RPMI7951 (cell line): ENCODE results near the gene SEC16A. TPM values are rescaled to one million over a fixed set of nuclear protein-coding genes. Genes with fewer than 3 reads are reported as not detected.

Experiments used
- DNase-seq: peaks from one replicate; pipeline ENCODE4 v3.0.0-alpha.2; 2012; ENCODE audit warnings: low read depth
- total RNA-seq: library from RNA; depleted of rRNA; stranded (reverse); fragments of >200 nt; shearing (Covaris generic); gene quantifications from 2 replicates; pipeline ENCODE4 v1.2.3, GENCODE V29; 2014; rRNA removed

The SEC16A gene
- total RNA-seq, 1 experiment from 2014 or later = 14.5 TPM

DNA sequence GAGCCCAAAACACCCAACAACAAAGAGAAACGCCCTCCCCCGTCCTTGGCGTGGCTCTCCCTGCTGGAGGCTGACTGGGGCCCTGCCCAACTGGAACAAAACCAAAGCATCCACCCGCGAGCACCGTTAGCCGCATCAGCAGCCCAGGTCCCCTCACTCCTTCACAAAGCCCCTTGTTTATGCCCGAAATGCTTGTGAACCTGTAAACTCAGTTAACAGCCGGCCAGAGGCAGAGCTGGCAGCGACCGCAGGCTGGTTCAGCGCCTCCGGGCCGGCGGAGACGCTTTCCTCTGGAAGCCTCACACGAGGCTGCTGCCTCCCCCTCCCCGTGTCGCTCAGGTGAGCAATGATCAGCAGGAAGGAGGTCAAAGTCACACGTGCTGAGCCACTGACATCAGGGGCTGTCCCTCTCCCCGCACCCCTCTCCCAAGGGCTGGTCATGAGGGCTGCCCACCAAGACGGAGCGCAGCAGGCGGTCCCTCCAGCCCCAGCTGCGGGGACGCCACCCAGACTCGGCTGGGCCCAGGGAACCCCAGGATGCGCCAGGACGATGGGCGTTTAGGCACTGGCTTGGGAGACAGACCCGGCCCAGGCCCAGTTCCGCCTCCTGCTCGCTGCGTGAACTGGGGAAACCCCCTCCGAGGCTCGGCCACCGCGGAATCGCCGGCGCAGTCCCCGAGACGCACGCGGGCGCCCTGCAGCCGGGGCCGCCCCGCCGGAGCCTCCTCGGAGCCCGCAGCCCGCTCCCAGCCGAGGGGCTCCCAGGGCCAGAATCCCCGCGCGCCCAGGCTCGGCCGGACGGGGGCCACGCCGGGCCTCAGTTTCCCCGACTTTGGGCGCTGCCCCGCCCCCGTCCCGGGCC is 83.4 kb downstream of the SEC16A start:
- DNase-seq = no peak

GRCh38 chr9:136398286-136398685 is 84.6 kb downstream of the SEC16A start:
- DNase-seq = no peak

DNA sequence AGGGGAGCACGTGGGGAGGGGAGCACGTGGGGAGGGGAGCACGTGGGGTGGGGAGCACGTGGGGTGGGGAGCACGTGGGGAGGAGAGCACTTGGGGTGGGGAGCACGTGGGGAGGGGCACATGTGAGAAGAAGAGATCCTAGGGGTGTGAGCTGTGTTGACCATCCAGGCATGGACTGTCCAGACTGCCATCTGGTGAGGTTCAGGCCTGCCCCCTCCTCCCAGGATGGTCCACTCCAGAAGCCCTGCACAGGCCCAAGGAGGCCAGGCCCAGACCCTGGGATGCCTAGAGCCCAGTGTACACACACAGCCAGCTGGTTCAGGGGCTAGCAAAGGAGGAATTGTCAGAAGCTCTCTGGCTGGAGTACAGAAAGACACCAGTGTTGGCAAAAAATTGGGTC is 85.2 kb downstream of the SEC16A start:
- DNase-seq = no peak

DNA sequence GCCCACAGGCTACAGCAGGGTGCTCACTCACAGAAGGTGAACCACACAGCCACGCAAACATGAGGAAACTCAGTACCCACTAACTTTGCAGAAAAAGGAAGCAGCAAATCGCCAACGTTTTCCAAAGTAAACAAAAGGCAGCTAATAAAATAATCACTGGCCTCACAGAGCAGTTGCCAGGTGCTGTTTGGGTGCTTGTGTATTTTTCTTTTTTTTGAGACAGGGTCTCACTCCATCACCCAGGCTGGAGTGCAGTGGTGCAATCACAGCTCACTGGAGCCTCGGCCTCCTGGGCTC is 86.7 kb downstream of the SEC16A start:
- DNase-seq = no peak

DNA sequence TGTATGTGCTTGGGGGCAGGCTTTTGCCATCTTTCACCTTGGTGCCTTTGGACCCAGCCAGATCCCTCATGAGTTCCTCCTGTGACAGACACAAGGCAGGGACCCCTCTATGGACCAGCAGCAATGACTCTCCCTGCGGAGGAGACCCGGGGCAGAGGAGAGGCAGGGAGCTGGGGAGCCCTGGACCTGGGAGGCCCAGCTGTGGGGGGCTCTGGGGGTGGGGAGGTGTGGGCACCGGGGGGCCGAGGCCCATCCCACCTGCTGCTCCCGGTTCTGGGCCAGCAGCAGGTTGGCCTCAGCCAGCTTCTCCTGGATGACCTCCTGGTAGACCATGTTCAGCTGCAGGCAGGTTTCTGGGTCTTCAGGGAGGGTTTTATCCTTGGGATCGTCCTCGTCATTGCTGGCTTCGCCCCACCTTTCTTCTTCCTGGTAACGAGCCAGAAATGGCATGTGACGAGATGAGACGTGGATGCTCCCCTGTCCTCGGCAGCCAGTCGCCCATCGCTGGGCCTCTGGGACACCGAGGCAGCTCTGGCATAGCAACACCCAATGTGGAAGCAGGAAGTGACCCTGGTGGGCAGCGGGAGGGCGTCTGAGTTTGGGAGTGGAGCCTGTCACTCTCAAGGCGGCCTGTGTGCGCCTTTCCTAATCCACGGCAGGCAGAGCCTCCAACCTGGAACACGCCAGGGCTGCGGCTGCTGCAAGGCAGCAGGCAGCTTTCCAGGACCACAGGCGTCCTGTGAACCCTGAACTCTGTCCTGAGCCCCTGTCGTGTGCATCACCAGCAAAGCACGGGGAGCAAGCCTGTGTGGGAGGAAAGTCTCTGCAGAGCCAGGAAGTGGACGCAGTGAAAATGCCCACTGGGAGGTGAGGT is 87.3 kb downstream of the SEC16A start:
- DNase-seq = no peak

DNA sequence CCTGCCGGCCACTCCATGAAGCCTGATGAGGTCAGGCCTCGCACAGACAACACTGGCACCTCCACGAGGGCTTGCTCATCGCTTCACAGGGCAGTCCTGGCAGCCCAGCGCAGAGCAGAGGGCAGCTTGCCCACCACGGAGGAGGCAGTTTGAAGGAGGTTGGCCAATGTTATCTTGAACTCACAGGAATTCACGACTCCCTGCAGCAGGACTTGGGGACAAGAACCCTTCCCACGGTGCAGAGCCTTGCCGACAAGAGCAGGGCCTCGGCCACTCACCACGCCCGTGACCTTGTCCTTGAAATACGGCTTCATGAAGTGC is 87.9 kb downstream of the SEC16A start:
- DNase-seq = no peak

DNA sequence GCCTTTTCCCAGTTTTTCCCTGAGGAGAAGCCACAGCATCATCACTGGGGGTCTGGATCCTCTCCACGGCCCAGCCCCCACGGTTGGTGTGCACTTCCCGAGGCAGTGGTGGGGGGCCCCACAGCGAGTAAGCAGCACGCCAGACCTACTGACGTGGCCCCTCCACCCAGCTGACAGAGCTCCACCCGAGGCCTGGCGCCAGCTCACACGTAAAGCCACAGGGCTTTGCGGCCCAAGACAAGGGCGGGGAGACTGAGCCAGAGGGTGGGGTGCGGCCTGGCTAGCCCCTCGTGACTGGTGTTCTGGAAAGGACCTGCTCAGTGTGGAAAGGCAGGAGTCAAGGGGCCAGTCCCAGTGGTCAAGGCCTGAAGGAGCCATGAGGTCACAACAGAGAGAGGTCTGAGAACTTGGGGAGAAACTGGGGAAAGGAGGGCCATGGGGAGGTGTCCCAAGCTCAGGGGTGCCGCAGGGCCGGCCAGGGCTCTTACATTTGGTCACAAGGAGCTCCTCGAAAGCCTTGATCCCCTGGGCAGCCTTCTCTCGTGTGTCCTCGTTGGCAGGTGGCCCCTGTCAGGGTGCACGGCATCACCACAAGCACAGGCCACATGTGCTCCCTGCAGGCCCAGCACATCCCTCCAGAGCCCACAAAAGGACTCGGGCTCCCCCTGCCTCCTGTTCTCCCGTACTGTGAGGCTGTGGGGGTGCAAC is 88.4 kb downstream of the SEC16A start:
- no peak for DNase-seq

- DNase-seq = no peak
These were observed 89.3 kb downstream of the SEC16A start for GRCh38 chr9:136393531-136393930.

DNA sequence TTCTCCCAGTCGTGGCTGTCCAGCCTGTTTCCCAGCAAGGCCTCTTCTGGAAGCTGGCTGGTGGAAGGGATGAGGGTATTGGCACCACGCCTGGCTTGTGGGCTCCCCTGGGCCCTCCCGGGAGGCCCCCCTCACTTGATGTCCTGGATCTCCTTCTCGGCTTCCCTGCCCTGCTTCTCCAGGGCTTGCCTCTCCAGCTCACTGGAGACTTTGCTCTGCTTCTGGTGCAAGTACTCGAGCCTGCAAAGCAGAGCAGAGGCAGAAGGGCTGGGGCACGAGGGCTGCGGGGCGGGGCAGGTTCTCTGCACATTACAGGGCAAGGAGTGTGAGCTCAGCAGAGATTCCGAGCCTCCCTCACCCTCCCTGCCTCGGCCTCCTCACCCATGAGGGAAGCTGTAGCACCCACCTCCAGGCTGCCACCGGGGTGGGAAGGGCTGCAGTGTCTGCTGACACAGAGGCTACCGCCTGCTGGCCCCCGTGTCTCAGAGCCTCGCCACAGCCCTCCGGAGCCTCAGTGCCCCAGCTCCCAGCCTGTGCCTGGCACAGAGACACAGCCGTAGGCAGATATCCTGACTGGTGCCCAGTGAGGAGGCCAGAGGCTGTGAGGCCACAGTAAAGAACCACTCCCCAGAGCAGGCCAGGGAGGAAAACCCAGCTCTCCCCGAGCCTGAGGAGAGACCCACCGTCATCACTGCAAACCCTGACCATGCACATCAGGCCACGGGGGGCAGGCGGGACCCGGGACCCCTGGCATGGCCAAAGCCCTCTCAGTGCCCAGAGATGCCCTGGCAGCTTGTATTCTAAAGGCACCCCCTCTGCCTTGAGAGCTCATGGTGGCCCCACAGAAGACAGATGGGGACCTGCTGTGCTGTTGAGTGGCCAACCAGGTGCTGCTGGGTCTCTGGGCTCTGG is 90.0 kb downstream of the SEC16A start:
- no peak for DNase-seq

GRCh38 chr9:136391737-136392537 is 90.9 kb downstream of the SEC16A start:
- no peak for DNase-seq

Other genes starting within 250 kb of the SEC16A start
- 9.1 and 9.9 TPM in 2 replicates for gene QSOX2, start 237.2 kb downstream of the SEC16A start, total RNA-seq
- not detected in 2 replicates for gene CCDC187, start 178.9 kb downstream of the SEC16A start, total RNA-seq
- 6.3 and 6.6 TPM in 2 replicates for gene GPSM1, start 155.5 kb downstream of the SEC16A start, total RNA-seq
- 15.3 and 17.1 TPM in 2 replicates for gene DNLZ, start 119.3 kb downstream of the SEC16A start, total RNA-seq
- 0.68 TPM in 1 of 2 replicates, not detected in the other for gene CARD9, start 109.4 kb downstream of the SEC16A start, total RNA-seq
- gene SNAPC4, start 82.9 kb downstream of the SEC16A start, total RNA-seq = 4.6 and 4.9 TPM in 2 replicates
- 20.9 and 32.3 TPM in 2 replicates for gene ENTR1, start 72.4 kb downstream of the SEC16A start, total RNA-seq
- gene PMPCA, start 72.4 kb downstream of the SEC16A start, total RNA-seq = 23.6 and 29.9 TPM in 2 replicates
- gene INPP5E, start 43.2 kb downstream of the SEC16A start, total RNA-seq = 3.4 and 3.8 TPM in 2 replicates
- 1.8 and 2.0 TPM in 2 replicates for gene NOTCH1, start 63.0 kb upstream of the SEC16A start, total RNA-seq
- gene EGFL7, start 179.9 kb upstream of the SEC16A start, total RNA-seq = 1.6 and 4.1 TPM in 2 replicates
- 20.4 and 34.7 TPM in 2 replicates for gene AGPAT2, start 204.4 kb upstream of the SEC16A start, total RNA-seq
- not detected in 2 replicates for gene DIPK1B, start 229.5 kb upstream of the SEC16A start, total RNA-seq